Left renal pelvis (tissue), 4 donors: ENCODE results near the gene ARHGAP19. TPM values are rescaled to one million over a fixed set of nuclear protein-coding genes. Genes with fewer than 3 reads are reported as not detected.
"Not testable (repeated sequence)": the region's sequence is repeated elsewhere in the genome, so short reads cannot be mapped to it uniquely, and the experiment has no call there.

Source experiments
- DNase-seq, 4 donors: peaks; one replicate each; pipeline ENCODE4 v3.0.0-alpha.2; 2013; ENCODE audit warnings: low read depth in 4 of 4, low spot score in 3 of 4
- polyA plus RNA-seq, 4 donors: library from polyadenylated mRNA; unstranded; fragments of 120-200 nt; gene quantifications; one replicate each; pipeline ENCODE4 v1.2.1, GENCODE V29; 2013; ENCODE audit not compliant: insufficient read length in 4 of 4

Gene ARHGAP19
- polyA plus RNA-seq, 4 donors = 20.9 to 37.9 (median 31.1) TPM

GRCh38 chr10:97290076-97290475 is 2.4 kb downstream of the ARHGAP19 start:
- not testable (repeated sequence) for DNase-seq

DNA sequence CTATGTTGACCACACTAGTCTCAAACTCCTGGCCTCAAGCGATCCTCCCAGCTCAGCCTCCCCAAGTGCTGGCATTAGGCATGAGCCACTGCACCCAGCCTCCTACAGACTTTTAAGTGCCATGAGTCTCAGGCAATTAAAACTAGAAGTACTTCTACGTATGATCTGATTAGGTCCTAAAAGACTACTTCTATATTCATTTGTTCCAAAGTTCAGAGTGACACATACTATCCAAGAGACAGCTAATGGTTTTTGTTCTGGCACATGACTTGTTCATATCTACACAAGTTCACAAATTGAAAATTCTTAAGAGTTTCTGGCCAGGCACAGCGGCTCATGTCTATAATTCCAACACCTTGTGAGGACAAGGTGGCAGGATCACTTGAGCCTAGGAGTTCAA is 11.7 kb downstream of the ARHGAP19 start:
- DNase-seq = no peak

DNA sequence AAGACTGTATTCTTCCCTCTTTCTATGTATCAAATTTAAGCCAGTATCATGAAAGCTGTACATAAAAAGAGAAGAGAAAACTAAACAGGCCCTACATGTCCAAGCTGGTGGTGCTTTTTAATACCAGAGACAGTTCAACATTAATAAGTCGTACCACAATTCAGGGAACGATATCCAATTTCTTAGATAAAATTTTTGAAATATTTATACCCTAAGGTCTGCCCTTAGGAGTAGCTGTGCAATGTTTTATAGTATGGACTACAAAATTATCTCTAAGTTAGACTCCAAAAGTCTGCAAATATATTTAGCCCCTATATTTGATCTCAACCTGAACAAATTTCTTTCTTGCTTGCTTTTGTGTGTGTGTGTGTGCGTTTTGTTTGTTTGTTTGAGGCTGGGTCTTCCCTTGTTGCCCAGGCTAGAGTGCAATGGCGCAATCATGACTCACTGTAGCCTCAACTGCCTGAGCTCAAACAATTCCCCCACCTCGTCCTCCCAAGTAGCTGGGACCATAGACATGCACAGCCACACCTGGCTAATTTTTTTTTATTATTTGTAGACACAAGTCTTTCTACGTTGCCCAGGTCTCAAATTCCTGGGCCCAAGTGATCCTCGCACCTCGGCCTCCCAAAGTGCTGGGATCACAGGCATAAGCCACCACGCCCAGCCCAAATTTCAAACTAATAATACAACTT is 13.2 kb downstream of the ARHGAP19 start:
- DNase-seq = no peak

- peak in 3 of 4 donors; percentile 41 to 62 (median 41) for DNase-seq
Observed at GRCh38 chr10:97278491-97278989, 13.9 kb downstream of the ARHGAP19 start.

DNA sequence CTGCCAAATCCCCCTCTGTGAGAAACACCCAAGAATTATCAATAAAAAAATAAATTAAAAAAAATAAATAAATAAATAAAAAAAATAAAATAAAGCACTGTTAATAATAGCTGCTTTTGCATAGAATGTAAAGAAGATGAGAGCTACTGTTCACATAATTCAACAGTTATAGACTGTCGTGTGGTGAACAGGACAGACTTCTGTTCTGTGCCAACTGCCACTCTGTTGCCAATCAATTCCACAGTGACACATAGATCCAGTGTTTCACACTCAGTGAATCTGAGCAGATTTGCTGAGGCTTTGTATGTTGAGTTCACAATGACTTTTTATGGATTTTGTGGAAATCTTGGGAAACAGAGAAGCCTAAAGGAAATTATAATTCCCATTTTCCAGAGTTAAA is 14.9 kb downstream of the ARHGAP19 start:
- DNase-seq = no peak

- no peak for DNase-seq
Observed at GRCh38 chr10:97274828-97275227, 17.6 kb downstream of the ARHGAP19 start.

- no peak for DNase-seq
Observed at GRCh38 chr10:97273700-97274099, 18.7 kb downstream of the ARHGAP19 start.

GRCh38 chr10:97270523-97271154 is 21.8 kb downstream of the ARHGAP19 start:
- DNase-seq = no peak

DNA sequence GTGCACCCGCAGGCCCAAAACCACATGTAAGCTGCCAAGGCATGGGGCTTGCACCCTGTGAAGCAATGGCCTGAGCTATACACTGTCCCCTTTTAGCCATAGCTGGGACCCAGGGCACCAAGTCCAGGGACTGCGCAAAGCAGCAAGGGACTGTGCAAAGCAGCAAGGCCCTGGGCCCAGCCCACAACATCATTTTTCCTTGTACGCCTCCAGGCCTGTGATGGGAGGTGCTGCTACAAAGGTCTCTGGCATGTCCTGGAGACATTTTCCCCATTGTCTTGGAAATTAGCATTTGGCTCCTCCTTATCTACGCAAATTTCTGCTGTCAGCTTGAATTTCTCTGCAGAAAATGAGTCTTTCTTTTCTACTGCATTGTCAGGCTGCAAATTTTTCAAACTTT is 24.8 kb downstream of the ARHGAP19 start:
- DNase-seq = no peak

- not testable (repeated sequence) for DNase-seq
Observed at GRCh38 chr10:97265095-97265494, 27.3 kb downstream of the ARHGAP19 start.

DNA sequence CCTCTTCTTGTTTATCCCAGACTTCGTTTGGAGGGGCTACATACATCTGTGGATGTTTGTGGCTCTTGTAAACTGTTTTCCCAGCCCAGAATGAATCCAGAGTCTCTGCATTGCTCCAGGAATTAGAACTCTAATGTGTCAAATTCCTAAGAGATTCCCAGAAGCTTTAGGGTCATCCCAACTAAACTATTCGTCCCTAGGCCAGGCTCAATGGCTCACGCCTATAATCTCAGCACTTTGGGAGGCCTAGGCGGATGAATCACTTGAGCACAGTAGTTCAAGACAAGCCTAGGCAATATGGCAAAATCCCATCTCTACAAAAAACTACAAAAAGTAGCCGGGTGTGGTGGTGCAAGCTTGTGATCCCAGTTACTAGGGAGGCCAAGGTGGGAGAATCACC is 28.5 kb downstream of the ARHGAP19 start:
- DNase-seq = no peak

DNA sequence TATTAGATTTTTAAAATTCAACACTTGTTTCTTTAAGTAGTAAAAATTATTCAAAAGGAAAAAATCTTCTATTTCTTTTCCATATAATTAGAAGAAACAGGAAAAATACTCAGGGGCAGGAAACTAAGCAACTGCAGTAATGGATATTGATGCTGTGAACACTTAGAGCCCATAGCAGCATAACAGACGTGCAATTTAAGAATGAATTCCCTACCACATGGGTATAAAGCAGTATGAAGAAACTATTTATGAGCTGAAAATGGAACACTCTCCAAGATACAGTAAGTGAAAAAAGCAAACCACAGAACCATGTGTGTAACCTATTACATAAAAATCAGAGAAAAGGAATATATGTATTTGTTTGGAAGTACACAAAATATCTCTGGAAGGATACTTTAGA is 30.8 kb downstream of the ARHGAP19 start:
- no peak for DNase-seq

GRCh38 chr10:97261183-97261582 is 31.3 kb downstream of the ARHGAP19 start:
- no peak for DNase-seq

DNA sequence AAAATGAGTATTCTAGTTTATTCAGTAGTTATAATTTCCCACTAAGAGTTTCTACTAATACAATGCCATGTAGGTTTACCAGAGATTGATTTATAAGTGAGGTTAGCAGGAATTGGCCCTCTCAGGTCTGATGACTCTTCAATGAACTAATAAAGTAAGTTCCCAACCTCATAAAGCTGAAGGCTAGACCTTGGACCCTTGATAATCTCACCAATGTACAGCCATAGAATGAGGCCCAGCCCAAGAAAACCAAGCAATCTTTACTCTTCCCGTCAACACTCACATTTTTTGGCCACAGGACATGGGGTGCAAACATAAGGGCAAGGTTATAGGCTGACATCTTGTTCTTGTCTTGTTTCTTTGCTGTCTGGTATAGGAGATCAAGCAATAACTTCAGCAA is 33.3 kb downstream of the ARHGAP19 start:
- no peak for DNase-seq

GRCh38 chr10:97256356-97256755 is 36.1 kb downstream of the ARHGAP19 start:
- DNase-seq = no peak

GRCh38 chr10:97255512-97256293 is 36.7 kb downstream of the ARHGAP19 start:
- no peak for DNase-seq

GRCh38 chr10:97254694-97255093 is 37.7 kb downstream of the ARHGAP19 start:
- no peak for DNase-seq

DNA sequence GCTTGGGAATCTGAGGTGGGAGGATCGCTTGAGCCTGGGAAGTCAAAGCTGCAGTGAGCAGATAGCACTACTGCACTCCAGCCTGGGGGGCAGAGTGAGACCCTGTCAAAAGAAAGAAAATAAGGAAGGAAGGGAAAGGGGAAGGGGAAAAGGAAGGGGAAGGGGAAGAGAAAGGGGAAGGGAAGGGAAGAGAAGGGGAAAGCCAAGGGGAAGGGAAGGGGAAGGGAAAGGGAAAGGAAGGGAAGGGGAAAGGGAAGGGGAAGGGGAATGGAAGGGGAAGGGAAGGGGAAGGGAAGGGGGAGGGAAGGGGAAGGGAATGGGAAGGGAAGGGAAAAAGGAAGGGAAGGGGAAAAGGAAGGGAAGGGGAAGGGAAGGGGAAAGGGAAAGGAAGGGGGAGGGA is 41.5 kb downstream of the ARHGAP19 start:
- no peak for DNase-seq

DNA sequence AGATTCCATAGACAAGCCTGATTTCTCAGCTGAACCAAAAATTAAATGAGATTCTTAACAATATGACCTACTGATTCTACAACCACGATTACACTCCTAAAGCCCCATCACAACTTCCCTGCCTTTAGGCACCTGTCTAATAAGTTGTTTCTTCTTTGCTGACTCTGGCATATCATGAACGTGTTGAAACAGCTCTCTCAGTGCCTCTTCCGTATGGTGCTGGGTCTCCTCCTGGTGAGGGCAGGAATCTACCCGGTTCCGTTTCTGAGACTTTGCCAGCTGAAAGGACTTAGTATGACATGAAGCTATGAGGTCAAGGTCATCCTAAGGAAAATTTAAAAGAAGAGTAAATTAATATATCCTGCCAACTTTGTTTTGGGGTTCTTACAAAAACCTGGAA is 48.6 kb downstream of the ARHGAP19 start:
- DNase-seq = no peak

GRCh38 chr10:97238855-97239254 is 53.6 kb downstream of the ARHGAP19 start:
- no peak for DNase-seq

DNA sequence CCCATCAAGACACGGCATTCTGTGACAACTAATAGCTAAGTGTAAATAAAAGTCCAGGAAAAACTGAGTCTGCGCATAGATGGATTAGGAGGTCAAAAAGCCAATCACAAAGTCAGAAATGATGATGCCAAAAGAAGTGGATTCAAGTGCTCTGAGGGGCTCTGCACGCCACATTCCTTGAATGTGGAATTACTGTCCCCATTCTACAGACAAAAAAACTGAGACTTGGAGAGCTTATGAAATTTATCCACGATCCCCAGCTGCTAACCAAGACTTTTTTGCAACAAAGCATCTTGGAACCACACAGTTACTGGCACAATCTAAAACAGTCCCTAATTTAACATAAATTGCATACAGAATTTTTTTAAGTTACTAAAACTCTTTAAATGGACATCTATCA is 57.1 kb downstream of the ARHGAP19 start:
- DNase-seq = no peak
